NOMO-1 treated with DMSO at 0.1 percent for 48 hours (cell line): Measurements from ENCODE around the gene STK17A.
"Not testable (repeated sequence)": the region's sequence is repeated elsewhere in the genome, so short reads cannot be mapped to it uniquely, and the experiment has no call there.

Experiments used
- DNase-seq: peaks from one replicate; lab custom pipeline; 2025; ENCODE audit not compliant: unreplicated experiment; lab: John Stamatoyannopoulos, UW

STK17A gene

DNA sequence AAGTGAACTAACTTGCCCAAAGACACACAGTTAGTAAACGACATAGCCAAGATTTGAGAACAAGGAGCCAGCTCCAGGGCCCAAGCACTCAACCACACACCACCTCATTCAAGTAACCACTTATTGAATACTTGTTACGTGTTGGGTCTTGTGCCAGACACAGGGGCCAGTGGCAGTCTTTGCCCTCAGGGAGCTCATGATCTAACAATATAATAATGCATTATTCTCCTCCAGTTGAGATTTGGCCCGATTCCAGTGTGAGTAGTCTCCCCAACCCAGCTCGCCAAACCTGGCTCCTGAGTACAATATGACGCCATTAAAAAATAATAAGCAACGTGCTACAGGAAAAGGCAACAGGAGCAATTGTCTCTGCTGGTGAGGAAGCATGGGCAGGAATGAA is 14.4 kb upstream of the STK17A start:
- DNase-seq = no peak

DNA sequence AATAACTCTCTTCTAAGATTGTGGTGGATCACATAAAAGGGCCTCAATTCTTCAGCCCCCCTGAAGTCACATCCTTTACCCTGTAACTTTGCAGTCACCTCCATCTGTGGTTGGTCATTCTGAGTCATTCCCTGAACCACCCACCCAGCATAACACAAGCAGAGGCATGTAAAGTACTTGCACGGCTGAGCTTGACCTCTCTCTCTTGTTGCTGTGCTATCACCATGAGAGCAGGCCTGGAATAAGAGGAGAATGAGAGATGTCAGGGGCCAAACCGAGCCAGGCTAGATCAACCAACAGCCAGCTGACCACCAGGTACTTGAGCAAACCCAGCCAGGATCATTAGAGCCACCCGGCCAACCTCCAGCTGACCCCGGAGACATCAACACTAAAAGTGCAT is 13.5 kb upstream of the STK17A start:
- peak; percentile 13 for DNase-seq

GRCh38 chr7:43570688-43571365 is 12.1 kb upstream of the STK17A start:
- DNase-seq = no peak

- peak; percentile 99 for DNase-seq
These were observed 10.3 kb upstream of the STK17A start for GRCh38 chr7:43572516-43573049.

DNA sequence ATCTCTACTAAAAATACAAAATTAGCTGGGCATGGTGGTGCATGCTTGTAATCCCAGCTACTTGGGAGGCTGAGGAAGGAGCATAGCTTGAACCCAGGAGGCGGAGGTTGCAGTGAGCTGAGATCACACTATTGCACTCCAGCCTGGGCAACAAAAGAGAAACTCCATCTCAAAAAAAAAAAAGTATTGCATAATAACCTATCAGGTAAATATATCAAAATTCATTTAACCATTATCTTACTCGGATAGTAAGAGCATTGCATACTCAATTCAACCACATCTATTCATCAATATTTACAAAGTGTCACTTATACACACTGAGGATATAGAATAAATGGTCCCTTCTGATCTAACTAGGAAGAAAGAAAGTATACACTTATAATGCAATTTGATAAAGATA is 9.1 kb upstream of the STK17A start:
- not testable (repeated sequence) for DNase-seq

GRCh38 chr7:43575506-43575905 is 7.4 kb upstream of the STK17A start:
- no peak for DNase-seq

DNA sequence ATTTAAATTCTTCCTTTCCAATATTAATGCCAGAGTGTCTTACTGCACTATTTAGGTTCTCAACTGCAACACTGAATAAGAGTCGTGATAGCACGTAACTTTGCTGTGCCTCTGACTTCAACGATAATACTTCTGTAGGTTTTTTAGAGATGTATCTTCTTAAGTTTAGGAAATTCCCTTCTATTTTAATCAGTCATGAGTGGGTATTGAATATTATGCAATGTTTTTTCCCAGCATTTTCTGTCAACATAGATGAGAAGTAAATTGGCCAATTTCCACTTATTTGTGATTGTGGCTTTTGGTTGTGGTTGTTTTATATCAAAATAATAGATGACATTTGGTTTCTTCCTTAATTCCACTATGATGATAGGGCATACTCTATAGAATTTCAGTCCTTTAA is 6.7 kb upstream of the STK17A start:
- DNase-seq = no peak

DNA sequence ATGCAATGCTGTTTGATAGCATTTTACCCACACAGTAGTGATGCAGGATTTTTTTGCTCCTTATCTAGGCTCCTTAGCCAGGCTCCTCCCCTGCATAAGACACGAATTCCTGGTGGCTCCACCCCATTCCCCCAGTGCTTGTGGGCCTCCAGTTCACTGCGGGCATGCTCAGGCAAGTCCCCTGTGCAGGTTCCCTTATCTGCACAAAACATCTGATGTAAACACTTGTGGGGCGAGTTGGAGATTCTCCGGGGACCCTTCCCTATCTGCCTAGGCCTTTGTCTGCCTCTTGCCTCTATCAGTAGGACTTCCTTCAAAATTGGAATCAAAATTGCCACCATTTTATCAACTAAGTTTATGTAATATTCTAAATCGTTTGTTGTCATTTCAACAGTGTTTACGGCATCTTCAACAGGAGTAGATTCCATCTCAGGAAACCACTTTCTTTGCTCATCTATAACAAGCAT is 5.4 kb upstream of the STK17A start:
- DNase-seq = peak; percentile 34

DNA sequence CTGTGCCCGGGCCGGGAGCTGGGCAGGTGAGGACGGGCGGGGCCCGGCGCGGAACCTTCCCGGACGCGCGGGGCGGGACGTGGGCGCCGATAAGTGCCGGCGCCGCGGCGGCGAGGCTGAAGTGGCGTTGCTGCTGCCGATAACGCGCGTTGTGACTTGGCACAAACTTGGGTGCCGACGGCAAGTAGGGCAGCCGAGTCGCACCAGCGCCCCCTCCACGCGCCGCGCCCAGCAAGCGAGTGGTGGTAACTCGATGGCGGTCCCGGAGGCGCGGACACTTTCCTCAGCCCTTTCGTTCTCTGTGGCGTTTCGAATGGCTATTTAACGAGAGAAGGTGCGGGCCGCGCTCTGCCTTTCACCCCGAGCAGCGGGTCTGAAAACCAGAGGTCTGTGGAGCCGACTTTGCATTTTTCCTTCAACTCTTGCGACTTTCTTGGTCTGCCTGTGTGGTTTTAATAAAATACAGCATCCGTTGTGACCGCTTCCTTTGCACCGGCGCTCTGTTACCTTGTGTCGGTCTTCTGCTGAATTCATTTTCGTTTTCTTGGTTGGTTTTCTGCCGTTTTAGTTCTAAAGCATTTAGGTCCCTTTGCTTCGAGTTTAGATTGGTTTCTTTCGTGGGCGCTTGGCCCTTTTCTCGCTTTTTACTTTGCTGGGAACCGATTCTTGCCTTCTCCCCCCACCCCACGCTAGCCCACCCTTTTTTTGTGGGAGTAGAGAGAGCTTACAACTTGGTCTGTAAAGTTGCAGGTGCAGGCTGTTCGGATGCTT is 701 bp downstream of the STK17A start:
- DNase-seq = peak; percentile 44

- peak; percentile 69 for DNase-seq
These were observed 1.3 kb downstream of the STK17A start for GRCh38 chr7:43584195-43584586.

DNA sequence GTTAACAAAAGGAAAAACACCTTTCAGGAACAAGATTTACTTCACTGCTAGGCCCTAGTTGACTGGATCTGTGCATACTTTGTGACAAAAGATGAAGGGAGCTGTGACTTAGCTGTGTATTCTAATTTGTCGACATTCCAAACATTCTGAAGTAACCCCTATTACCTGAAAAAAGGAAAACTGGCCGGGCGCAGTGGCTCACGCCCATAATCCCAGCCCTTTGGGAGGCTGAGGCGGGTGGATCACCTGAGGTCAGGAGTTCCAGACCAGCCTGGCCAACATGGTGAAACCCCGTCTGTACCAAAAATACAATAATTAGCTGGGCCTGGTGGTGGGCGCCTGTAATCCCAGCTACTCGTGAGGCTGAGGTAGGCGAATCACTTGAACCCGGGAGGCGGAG is 1.8 kb downstream of the STK17A start:
- DNase-seq = not testable (repeated sequence)

- peak; percentile 82 for DNase-seq
These were observed 2.7 kb downstream of the STK17A start for GRCh38 chr7:43585562-43585961.

DNA sequence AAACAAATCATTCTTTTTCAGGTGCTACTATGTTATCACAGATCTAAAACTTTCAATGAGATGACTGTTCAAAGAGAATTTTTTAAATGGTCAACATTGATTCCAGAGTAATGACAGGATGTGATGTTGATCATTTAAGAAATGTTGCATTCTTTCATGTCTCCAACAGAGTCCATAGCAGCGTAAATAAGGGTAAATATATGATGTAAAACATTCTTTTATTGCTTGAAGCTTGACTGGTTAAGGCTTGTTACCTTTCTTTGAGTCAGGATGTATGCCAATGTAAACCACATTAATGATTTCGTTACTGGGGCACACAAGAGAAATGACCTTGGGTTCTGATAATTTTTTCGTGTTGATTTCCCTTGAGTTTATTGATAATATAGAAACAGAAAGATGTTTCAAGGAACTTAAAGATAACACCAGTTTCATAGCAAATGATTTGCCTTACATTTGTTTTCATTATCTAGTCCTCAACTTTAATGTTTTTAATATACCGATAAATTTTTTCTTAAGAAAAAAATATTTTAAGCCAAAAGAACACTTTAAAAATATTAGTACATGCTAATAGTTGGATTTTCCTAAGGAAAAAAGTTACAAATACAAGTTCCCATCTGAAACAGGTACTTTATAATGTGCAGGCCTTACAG is 3.5 kb downstream of the STK17A start:
- no peak for DNase-seq

GRCh38 chr7:43588477-43589132 is 5.7 kb downstream of the STK17A start:
- no peak for DNase-seq

- no peak for DNase-seq
These were observed 6.2 kb downstream of the STK17A start for GRCh38 chr7:43589133-43589478.

- DNase-seq = no peak
These were observed 6.8 kb downstream of the STK17A start for GRCh38 chr7:43589728-43590127.

DNA sequence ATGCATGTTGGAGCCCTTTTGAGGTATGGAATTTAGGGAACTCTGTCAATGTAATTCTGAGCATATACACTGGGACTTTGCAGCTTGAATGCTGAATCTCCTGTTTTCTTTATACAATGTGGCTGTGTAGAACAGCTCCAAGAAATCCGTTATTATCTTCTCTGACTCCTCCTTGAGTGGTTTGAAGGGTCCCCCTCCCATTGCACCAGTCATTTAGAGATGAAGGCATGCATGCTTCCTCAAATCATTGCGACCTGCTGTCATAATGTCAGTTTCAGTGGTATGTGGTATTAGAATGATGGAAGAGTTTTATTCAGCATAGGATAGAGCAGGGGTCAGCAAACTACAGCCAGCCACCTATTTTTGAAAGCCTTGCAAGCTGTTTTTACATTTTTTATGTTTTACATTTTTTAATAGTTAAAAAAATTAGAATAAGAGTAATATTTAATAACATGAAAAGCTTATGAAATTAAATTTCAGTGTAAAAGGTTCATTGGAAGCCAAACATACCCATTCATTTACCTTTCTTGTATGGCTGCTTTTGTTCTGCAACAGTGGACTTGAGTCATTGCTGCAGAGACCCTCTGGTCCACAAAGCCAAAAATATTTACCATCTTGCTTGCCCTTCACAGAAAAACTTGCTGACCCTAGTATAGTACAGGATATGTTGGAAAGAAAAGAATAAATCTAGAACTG is 8.1 kb downstream of the STK17A start:
- peak; percentile 54 for DNase-seq

GRCh38 chr7:43591558-43592180 is 8.8 kb downstream of the STK17A start:
- no peak for DNase-seq

DNA sequence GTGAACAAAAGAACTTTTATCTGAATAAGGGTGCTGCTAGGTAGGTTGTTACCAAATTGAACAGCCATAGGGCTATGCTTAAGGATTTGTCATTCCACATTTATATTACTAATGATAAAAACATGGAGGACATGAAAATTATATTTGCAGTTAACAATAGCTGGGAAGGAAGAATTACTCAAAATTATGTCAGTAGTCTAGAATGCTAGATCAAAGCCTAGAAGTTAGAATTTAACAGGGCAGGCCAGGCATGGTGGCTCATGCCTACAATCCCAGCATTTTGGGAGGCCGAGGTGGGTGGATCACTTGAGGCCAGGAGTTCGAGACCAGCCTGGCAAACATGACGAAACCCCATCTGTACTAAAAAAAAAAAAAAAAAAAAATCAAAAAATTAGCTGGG is 9.4 kb downstream of the STK17A start:
- DNase-seq = no peak

- DNase-seq = no peak
These were observed 10.1 kb downstream of the STK17A start for GRCh38 chr7:43593010-43593409.
